Choroid plexus epithelial cell (primary cell): ENCODE results near the gene CLPX.
"Not testable (repeated sequence)": the region's sequence is repeated elsewhere in the genome, so short reads cannot be mapped to it uniquely, and the experiment has no call there.

Experiments used
- DNase-seq: peaks from one replicate; pipeline ENCODE4 v3.0.0-alpha.2; 2010; ENCODE audit warnings: low read depth
- H3K4me3 ChIP-seq: 2 replicates; pipeline ENCODE4 v1.5.1; 2011; ENCODE audit warnings: low read depth, mild to moderate bottlenecking, control low read depth, low read length, moderate library complexity
- TF ChIP-seq, protein P1 (sequence below): conservative IDR thresholded peaks from 2 replicates; pipeline ENCODE4 v1.5.1; 2011; ENCODE audit warnings: low read depth, mild to moderate bottlenecking, control low read depth, inconsistent platforms, low read length, moderate library complexity

The CLPX gene

DNA sequence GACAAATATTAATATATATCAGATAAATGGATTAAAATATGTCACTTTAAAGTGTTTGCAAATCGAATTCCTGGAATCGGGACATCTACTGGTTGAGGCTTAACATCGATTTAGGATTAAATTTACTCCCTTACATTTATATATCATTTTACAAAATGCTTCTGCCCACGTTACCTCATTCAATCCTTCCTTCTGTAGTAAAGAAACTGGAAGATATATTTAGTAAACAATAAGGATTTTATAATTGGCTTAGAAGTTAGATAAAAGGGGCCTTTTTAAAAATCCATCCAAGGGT lies 1.3 kb downstream of the CLPX start:
- no peak for DNase-seq
- peak overlapping the region; percentile 97 for H3K4me3 ChIP-seq
- TF ChIP-seq, protein P1, sequence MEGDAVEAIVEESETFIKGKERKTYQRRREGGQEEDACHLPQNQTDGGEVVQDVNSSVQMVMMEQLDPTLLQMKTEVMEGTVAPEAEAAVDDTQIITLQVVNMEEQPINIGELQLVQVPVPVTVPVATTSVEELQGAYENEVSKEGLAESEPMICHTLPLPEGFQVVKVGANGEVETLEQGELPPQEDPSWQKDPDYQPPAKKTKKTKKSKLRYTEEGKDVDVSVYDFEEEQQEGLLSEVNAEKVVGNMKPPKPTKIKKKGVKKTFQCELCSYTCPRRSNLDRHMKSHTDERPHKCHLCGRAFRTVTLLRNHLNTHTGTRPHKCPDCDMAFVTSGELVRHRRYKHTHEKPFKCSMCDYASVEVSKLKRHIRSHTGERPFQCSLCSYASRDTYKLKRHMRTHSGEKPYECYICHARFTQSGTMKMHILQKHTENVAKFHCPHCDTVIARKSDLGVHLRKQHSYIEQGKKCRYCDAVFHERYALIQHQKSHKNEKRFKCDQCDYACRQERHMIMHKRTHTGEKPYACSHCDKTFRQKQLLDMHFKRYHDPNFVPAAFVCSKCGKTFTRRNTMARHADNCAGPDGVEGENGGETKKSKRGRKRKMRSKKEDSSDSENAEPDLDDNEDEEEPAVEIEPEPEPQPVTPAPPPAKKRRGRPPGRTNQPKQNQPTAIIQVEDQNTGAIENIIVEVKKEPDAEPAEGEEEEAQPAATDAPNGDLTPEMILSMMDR = no peak

DNA sequence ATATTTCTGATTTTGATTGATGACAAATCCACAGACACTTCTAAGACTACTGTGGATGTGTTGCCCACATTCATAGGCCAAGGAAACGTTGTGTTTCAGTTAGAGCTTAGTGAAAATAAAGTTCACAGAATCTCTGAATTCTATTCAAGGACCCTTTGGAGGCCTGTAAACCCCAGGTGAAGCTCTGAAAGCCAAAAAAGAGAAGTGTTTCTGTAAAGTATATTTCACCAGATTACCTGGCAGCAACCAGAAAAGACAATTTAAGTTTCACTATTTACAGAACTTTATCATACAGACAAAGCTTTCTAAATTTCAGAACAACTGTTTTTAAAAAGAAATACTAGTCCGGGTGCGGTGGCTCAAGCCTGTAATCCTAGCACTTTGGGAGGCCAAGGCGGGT lies 2.6 kb downstream of the CLPX start:
- no peak overlapping the region for H3K4me3 ChIP-seq
- TF ChIP-seq, protein P1 = no peak
- no peak for DNase-seq

DNA sequence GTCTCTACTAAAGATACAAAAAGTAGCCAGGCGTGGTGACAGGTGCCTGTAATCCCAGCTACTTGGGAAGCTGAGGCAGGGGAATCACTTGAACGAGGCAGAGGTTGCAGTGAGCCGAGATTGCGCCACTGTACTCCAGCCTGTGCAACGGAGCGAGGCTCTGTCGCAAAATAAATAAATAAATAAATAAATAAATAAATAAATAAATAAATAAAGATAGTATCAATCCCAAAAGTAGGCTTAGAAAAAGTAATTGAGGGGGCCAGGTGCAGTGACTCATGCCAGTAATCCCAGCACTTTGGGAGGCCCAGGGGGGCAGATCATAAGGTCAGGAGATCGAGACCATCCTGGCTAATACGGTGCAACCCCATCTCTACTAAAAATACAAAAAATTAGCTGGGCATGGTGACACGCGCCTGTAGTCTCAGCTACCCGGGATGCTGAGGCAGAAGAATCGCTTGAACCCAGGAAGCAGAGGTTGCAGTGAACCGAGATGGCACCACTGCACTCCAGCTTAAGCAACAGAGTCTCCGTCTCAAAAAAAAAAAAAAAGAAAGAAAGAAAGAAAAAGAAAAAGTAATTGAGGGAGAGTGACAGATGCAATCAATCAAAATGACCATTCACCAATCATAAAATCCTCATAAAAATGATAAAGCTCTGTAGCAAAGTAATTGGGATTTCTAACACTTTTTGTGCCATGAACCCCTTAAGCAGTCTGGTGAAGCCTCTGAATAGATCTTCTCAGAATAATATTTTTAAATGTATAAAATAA lies 3.4 kb downstream of the CLPX start:
- not testable (repeated sequence) for H3K4me3 ChIP-seq, DNase-seq

DNA sequence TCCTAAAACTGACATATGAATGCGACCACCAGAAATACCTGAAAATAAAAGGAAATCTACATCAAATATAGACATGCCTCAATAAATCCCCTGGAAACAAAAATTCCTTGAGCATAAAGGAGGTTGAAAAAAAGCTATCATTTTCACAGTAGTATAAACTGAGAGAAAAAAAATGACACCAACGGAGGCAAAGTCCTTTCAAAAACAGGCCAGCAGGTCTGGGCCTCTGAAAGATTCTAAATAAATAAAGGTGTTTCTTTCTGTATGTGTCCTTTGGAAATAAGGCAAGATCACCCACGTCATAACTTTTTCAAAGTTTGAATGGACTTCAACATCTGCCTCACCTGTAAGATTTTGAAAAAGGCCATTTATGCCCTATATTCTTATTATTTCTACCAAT lies 5.0 kb downstream of the CLPX start:
- no peak overlapping the region for H3K4me3 ChIP-seq
- TF ChIP-seq, protein P1 = no peak
- DNase-seq = no peak

DNA sequence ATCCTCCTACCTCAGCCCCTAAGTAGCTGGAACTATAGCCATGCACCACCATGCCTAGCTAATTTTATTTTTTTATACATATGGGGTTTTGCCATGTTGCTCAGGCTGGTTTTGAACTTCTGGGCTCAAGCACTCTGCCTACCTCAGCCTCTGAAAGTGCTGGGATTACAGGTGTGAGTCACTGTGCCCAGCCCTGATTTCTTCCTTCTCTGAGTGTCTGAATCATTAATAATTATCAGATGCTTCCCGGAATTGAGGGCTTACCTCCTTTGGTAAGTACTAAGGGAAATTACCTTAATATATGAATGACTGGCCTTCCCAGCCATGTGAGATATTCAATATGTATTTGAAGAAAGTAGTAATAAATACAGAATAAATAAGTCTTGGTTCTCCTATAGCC lies 7.2 kb downstream of the CLPX start:
- DNase-seq = no peak
- TF ChIP-seq, protein P1 = no peak
- H3K4me3 ChIP-seq = no peak overlapping the region

DNA sequence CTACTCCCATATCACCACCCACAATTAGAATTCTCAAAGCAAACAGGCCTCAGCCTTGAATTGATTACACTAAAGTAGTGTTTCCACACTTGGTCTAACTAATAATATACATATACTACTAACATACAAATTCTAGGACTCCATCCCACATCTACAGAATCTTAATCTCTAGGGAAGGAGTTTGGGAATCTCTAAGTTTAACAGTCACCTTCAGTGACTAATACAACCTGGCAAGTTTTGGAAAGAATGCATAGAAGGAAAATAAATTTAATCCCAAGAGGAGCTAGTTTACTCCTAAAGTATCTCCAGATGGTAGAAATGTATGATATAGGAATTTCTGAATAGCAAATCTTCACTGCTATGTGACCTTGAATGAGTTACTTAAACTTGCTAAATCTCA lies 9.1 kb downstream of the CLPX start:
- H3K4me3 ChIP-seq = no peak overlapping the region
- DNase-seq = no peak
- TF ChIP-seq, protein P1 = no peak

DNA sequence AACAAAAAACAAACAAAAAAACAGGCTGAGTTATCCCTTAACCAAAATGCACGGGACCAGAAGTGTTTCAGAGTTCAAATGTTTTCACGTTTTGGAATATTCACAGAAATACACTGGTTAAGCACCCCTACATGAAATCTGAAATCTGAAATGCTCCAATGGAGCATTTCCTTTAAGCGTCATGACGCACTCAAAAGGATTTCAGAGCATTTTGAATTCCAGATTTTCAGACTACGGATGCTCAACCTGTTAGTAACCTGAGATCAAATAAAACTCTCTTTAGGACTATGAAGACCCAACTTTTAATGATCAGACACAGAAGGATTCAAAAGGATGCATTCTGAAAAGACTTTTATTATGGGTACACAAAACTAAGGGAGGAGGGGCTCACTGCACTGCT lies 9.6 kb downstream of the CLPX start:
- no peak overlapping the region for H3K4me3 ChIP-seq
- DNase-seq = no peak
- TF ChIP-seq, protein P1 = no peak
